Activated T-helper 9 cell treated with anti-CD3 and anti-CD28 coated beads, Interleukin-2, amount 50 U/mL, for 16 hours (primary cell): ENCODE data around the gene LTB4R2.
A peak's percentile ranks its signal among the peaks of the same experiment; 100 is the strongest.

Experiments used
- DNase-seq: peaks from one replicate; pipeline ENCODE4 v3.0.0-alpha.2; 2020; ENCODE audit warnings: low read depth

Gene LTB4R2

GRCh38 chr14:24277606-24278321 lies 32.2 kb upstream of the LTB4R2 start:
- no peak for DNase-seq

- DNase-seq, result no peak
Observed at GRCh38 chr14:24278424-24278823, 31.5 kb upstream of the LTB4R2 start.

DNA sequence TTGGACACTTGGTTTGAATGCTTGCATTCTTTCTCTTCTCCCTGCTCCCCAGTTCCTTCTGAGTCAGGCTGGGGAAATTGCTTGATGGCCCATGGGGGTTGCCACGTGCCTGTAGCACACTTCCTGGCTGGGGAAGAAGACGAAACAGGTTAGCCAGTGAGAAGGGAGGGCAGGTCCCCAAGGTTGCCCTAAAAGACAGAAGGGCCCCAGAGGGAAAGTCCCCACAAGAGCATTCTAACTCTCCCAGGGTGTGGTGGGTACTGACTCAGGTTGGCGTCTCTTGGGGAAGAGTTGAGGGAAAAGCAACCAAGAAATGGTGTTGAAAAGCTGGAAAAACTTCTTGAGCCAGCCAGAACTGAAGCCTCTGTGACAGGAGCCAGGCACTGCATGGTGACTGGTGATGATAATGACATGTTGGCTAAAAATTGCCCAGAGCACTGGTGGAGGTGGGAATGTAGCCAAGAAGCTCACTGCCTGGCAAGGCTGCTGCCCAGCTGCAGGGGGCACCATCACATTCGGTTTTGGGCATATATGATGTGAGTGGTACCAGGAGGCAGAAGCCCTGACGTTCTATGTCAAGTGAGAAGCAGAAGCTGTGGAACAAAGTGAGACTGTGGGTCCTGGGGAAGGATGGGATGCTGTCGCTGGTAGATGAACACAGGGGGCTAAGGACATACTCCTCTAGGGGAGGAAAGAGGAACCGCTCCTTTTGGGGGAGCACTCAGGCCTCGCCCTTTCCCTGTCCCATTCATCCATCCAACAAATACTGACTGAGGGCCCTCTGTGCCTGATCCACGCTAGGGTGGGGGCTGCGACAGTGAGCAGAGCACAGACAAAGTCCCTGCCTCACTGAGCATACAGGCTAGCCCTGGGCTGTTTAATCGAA lies 30.4 kb upstream of the LTB4R2 start:
- peak; percentile 32 for DNase-seq

GRCh38 chr14:24280797-24281460 lies 29.0 kb upstream of the LTB4R2 start:
- DNase-seq, result no peak

- DNase-seq, result no peak
Observed at GRCh38 chr14:24281636-24282035, 28.3 kb upstream of the LTB4R2 start.

DNA sequence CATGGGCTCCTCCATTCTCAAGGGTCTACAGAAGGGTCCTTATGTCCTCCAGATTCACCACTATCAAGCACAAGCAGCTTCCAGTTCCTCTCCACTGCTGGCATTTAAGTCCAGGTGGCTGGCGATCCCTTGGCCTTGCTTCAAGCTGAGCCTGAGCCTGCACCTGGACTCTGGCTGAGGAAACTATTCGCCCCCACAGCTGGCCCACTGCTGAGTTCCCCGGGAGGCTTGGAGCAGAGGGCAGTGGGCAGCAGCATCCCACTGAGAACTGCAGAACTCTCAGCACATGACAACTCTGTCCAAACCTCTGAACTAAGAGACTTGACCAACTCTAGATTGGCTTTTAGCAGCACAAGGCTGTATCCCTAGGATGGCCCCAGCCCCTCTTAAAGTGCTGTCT lies 27.2 kb upstream of the LTB4R2 start:
- no peak for DNase-seq

- no peak for DNase-seq
Observed at GRCh38 chr14:24283796-24284460, 26.0 kb upstream of the LTB4R2 start.

DNA sequence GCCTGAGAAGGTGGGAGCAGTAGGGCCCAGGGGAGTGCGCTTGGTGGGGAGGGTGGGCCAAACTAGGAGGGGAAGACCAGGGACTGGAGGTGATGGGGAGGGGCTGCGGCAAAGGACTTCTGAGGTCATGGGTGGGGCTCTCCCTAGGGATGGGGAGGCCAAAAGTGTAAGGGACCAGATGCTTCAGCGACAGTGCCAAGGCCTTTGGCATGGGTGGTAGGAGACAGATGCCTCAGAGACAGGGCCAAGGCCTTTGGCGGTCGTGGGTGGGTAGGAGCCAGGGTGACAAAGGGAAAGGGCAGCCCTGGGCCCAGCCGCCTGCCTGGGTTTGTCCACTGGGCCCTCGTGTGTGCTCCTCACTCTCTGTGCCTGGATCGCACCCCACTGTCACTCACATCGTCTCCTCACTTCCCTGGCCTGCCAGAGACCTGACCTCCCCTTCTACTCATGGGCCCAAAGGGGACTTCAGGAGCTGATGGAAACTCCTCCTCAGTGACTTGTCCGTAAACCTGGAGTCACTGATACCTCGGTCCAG lies 25.4 kb upstream of the LTB4R2 start:
- DNase-seq, result no peak

DNA sequence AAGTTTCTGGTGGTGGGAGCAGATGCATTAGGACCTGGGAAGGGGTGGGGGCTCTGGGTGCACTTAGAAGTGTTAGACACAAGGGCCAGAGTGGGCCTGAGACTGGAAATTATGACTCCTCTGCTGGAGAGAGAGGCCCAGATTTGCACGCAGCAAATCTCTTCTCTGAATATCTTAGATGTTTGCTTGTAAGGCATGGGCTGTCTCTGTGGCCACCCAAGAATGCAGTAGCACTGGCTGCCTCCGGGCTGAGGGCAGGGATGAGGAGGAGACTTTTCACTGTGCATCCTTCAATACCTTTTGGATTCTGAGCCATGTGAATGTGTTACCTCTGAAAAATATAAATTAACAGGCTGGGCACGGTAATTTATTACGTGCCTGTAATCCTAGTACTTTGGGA lies 24.6 kb upstream of the LTB4R2 start:
- no peak for DNase-seq

DNA sequence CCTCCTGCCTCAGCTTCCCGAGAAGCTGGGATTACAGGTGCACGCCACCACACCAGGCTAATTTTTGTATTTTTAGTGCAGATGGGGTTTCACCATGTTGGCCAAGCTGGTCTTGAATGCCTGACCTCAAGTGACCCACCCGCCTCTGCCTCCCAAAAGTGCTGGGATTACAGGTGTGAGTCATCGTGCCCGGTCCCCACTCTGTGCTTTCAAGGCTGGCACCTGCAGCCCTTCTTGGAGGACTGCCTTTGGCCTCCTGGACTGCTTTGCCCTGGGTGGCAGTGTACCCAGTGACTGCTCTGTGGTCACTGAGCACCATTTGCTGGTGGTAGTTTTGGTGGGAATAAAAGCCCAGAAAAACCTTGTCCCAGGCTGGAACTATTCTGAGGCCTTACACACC lies 22.9 kb upstream of the LTB4R2 start:
- DNase-seq, result no peak

DNA sequence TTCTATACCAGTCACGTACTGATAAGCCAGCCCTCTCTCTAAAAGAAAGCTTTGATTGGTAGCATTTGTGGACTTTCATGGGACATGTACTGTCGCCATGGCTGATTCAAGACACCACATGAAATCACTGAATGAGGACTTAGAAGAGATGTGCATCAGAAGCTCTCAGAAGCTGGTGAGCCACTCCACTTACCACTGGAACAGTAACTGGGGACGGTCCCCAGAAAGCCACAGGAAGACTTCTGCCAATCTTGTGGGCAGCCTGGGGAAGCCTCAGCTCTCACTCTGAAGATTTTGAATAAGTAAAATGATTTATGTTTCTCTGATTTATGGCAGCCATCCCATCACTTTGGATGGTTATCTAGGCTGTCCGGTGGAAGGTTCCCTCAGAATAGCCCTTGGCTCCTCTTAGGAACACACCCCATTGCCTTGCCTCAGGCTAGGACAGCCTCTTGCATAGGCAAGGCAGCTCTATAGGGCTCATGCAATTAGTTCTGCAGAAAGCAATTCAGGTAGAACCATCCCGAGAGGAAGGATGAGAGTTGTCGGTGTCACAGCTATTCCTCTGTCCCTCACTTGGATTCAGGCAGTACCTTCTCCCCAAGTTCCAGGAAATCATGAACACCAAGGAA lies 20.2 kb upstream of the LTB4R2 start:
- DNase-seq, result no peak

- DNase-seq, result no peak
Observed at GRCh38 chr14:24290746-24291145, 19.2 kb upstream of the LTB4R2 start.

GRCh38 chr14:24291446-24292117 lies 18.4 kb upstream of the LTB4R2 start:
- DNase-seq, result no peak

GRCh38 chr14:24292118-24292807 lies 17.7 kb upstream of the LTB4R2 start:
- no peak for DNase-seq

DNA sequence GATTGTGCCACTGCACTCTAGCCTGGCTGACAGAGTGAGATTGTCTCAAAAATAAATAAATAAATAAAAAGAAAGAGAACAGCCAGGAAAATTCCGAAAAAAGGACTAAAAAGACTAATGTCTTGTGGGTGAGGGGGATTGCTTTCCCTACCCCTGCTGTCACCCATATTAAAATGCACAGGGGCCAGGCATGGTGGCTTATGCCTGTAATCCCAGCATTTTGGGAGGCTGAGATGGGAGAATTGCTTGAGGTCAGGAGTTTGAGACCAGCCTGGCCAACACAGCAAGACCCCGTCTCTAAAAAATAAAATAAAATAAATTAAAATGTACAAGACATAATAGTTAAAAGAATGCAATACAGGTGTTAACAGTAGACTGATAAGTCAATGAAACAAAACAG lies 16.4 kb upstream of the LTB4R2 start:
- DNase-seq, result no peak

DNA sequence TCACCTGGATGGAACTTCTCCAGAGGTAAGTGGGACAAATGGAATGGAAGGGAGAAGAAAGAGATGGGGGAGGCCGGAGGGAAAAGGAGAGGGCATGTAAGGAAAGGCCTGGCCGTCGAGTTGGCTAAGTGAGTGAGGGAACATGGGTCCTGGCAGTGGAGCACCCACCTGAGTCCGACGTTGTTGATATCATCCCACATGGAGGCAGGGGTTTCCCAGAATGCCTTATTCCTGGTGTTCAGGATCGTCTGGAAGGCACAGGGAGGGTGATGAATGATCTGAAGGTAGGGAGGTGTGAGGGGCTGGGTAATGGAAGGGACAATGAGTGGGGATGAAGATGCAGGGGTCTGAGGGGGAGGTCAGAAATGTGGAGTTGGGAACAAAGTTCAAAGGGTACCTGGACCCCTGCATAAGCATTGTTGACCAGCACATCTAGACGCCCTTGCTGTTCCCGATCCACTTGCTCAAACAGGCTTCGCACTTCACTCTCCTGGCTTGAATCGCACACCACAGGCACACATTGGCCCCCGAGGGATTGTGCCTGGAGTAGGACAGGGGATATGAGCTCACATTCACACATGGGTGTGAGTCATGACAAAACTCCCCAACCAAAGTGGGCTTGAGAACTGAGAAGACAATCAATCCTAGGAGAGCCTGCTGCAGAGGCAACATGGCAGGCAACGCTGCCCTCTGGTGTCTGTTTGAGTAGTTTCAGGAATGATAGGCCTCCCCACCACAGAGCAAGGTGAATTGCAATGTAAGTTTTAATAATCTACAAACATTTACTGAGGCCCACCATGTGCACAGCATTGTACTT lies 13.4 kb upstream of the LTB4R2 start:
- peak; percentile 59 for DNase-seq

- DNase-seq, result no peak
Observed at GRCh38 chr14:24297190-24297964, 12.6 kb upstream of the LTB4R2 start.

- no peak for DNase-seq
Observed at GRCh38 chr14:24298892-24299254, 11.1 kb upstream of the LTB4R2 start.
